ENCODE measurements around the gene PLAC8. TPM values are rescaled to one million over a fixed set of nuclear protein-coding genes. Genes with fewer than 3 reads are reported as not detected.
"Not testable (repeated sequence)": the region's sequence is repeated elsewhere in the genome, so short reads cannot be mapped to it uniquely, and the experiment has no call there.

PLAC8 gene
- total RNA-seq, 3 donors from 2014 or later, result 1.1 to 7.9 (median 4.5) TPM

GRCh38 chr4:83093060-83093640 is 21.4 kb downstream of the PLAC8 start:
- no peak for TF ChIP-seq POLR2AphosphoS5 (IDR thresholded peaks at IDR 0.05)
- Histone ChIP-seq H3K4me1 (no peaks in the 10 kb centered on the region), H3K36me3 (no peaks in the 10 kb centered on the region), H3K4me3 (no peak overlapping the region), H3K9me3 (no peaks in the 10 kb centered on the region), H3K27ac (no peak overlapping the region), H3K27me3 (no peaks in the 10 kb centered on the region)
- no peak for DNase-seq (ENCODE audit: low spot score in 2 of 2)
- intact Hi-C loops (cut with DNase I; ENCODE audit: low total_unique reads), result no loop called here

- intact Hi-C loops (cut with DNase I; ENCODE audit: low total_unique reads), result no loop called here
- Histone ChIP-seq H3K4me3 (no peak overlapping the region), H3K27ac (no peak overlapping the region), H3K36me3 (no peaks in the 10 kb centered on the region), H3K27me3 (no peaks in the 10 kb centered on the region), H3K9me3 (no peaks in the 10 kb centered on the region), H3K4me1 (no peaks in the 10 kb centered on the region)
- no peak for DNase-seq (ENCODE audit: low spot score in 2 of 2)
- TF ChIP-seq CTCF (IDR thresholded peaks at IDR 0.05) (no peak), POLR2AphosphoS5 (IDR thresholded peaks at IDR 0.05) (no peak), POLR2A (IDR thresholded peaks at IDR 0.05) (no peak)
These were observed 24.9 kb downstream of the PLAC8 start for GRCh38 chr4:83089410-83090157.

- H3K4me3 ChIP-seq; H3K27me3 ChIP-seq; H3K36me3 ChIP-seq; intact Hi-C loops (cut with DNase I; ENCODE audit: low total_unique reads); H3K27ac ChIP-seq; H3K9me3 ChIP-seq; DNase-seq (ENCODE audit: low spot score in 2 of 2); H3K4me1 ChIP-seq: not testable (repeated sequence)
These were observed 29.6 kb downstream of the PLAC8 start for GRCh38 chr4:83084956-83085355.

- no peak for TF ChIP-seq POLR2AphosphoS5 (IDR thresholded peaks at IDR 0.05)
- no peak for TF ChIP-seq CTCF (IDR thresholded peaks at IDR 0.05)
- no peak for TF ChIP-seq POLR2A (IDR thresholded peaks at IDR 0.05)
- no peak overlapping the region for H3K4me3 ChIP-seq
- no peak for DNase-seq (ENCODE audit: low spot score in 2 of 2)
- no peaks in the 10 kb centered on the region for H3K36me3 ChIP-seq
- H3K27ac ChIP-seq, result no peak overlapping the region
- no peaks in the 10 kb centered on the region for H3K9me3 ChIP-seq
- intact Hi-C loops (cut with DNase I; ENCODE audit: low total_unique reads), result no loop called here
- no peaks in the 10 kb centered on the region for H3K27me3 ChIP-seq
- H3K4me1 ChIP-seq, result no peaks in the 10 kb centered on the region
These were observed 30.5 kb downstream of the PLAC8 start for GRCh38 chr4:83083925-83084475.

GRCh38 chr4:83082777-83083176 is 31.8 kb downstream of the PLAC8 start:
- no peak overlapping the region for H3K4me3 ChIP-seq
- DNase-seq (ENCODE audit: low spot score in 2 of 2), result no peak
- H3K27me3 ChIP-seq, result no peaks in the 10 kb centered on the region
- no peaks in the 10 kb centered on the region for H3K9me3 ChIP-seq
- H3K36me3 ChIP-seq, result no peaks in the 10 kb centered on the region
- intact Hi-C loops (cut with DNase I; ENCODE audit: low total_unique reads), result no loop called here
- H3K27ac ChIP-seq, result no peak overlapping the region
- no peaks in the 10 kb centered on the region for H3K4me1 ChIP-seq
- TF ChIP-seq POLR2A (IDR thresholded peaks at IDR 0.05), result no peak
- TF ChIP-seq POLR2AphosphoS5 (IDR thresholded peaks at IDR 0.05), result no peak
- TF ChIP-seq CTCF (IDR thresholded peaks at IDR 0.05), result no peak

GRCh38 chr4:83080561-83080960 is 34.0 kb downstream of the PLAC8 start:
- no peak for DNase-seq (ENCODE audit: low spot score in 2 of 2)
- no peaks in the 10 kb centered on the region for H3K4me1 ChIP-seq
- no peaks in the 10 kb centered on the region for H3K36me3 ChIP-seq
- H3K27ac ChIP-seq, result no peak overlapping the region
- intact Hi-C loops (cut with DNase I; ENCODE audit: low total_unique reads), result no loop called here
- H3K9me3 ChIP-seq, result no peaks in the 10 kb centered on the region
- no peak overlapping the region for H3K4me3 ChIP-seq
- no peak for TF ChIP-seq CTCF (IDR thresholded peaks at IDR 0.05)
- TF ChIP-seq POLR2AphosphoS5 (IDR thresholded peaks at IDR 0.05), result no peak
- TF ChIP-seq POLR2A (IDR thresholded peaks at IDR 0.05), result no peak
- no peaks in the 10 kb centered on the region for H3K27me3 ChIP-seq
